Esophagus muscularis mucosa (tissue), 4 donors: Measurements from ENCODE around the gene GPD1L. TPM values are rescaled to one million over a fixed set of nuclear protein-coding genes. Genes with fewer than 3 reads are reported as not detected.

Source experiments
- DNase-seq: peaks from one replicate; pipeline ENCODE4 v3.0.0-alpha.2; 2017; ENCODE audit errors: extremely low spot score
- H3K27ac ChIP-seq, 4 donors: fragments of 200-600 bp; sonication (generic); replicated peaks in 1 of 4; 1 replicate in 3 of 4; 2 replicates in 1 of 4; pipeline ENCODE4 v1.5.1; 2016 to 2019; ENCODE audit warnings: mild to moderate bottlenecking in 1 of 4
- H3K27me3 ChIP-seq, 4 donors: fragments of 200-600 bp; sonication (generic); one replicate each; pipeline versions ENCODE4 v1.5.1 to v1.6.0; 2016 to 2019
- H3K36me3 ChIP-seq, 4 donors: fragments of 200-600 bp; sonication (generic); one replicate each; pipeline ENCODE4 v1.5.1; 2016 to 2019
- H3K4me1 ChIP-seq, 4 donors: fragments of 200-600 bp; sonication (generic); one replicate each; pipeline ENCODE4 v1.5.1; 2016 to 2019
- H3K4me3 ChIP-seq, 4 donors: fragments of 200-600 bp; sonication (generic); 1 replicate in 2 of 4; 2 replicates in 2 of 4; pipeline ENCODE4 v1.5.1; 2016 to 2019; ENCODE audit warnings: mild to moderate bottlenecking in 4 of 4, moderate library complexity in 1 of 4
- H3K9me3 ChIP-seq, 4 donors: fragments of 200-600 bp; sonication (generic); 1 replicate in 3 of 4; 2 replicates in 1 of 4; pipeline ENCODE4 v1.5.1; 2016 to 2019
- CTCF ChIP-seq, 3 experiments: fragments of 200-600 bp in 2 of 3; fragments of 450-650 bp in 1 of 3; sonication (generic) in 2 of 3; IDR thresholded peaks; one replicate each; pipeline ENCODE4 v1.5.1; 2017 to 2019; ENCODE audit warnings: antibody characterized with exemption in 3 of 3, mild to moderate bottlenecking in 2 of 3, moderate library complexity in 1 of 3
- EP300 ChIP-seq: sonication (generic); formaldehyde crosslinking; IDR thresholded peaks from one replicate; pipeline ENCODE4 v1.6.1; 2017; ENCODE audit warnings: antibody characterized with exemption
- POLR2A ChIP-seq: fragments of 450-650 bp; IDR thresholded peaks from one replicate; pipeline ENCODE4 v1.6.1; 2017; ENCODE audit warnings: antibody characterized with exemption, moderate library complexity, mild to moderate bottlenecking, low read depth
- POLR2AphosphoS5 ChIP-seq, 2 donors: sonication (generic); formaldehyde crosslinking; IDR thresholded peaks; one replicate each; pipeline ENCODE4 v1.6.1; 2017; ENCODE audit warnings: antibody characterized with exemption in 2 of 2
- WGBS: methylation state at CpG from one replicate; pipeline ENCODE4 v1.1.5; 2018; 5-methylcytosine and 5-hydroxymethylcytosine counted together
- intact Hi-C: fragments of 100-400 bp; cut with DNase I; formaldehyde crosslinking; loops from one replicate; pipeline ENCODE4 v1.15.1; 2023
- total RNA-seq, 4 donors: library from RNA; depleted of rRNA; stranded (reverse); fragments of >200 nt; gene quantifications; one replicate each; pipeline versions ENCODE4 v1.1.0 to v1.2.1, GENCODE V29; 2016

Gene GPD1L
- total RNA-seq, 4 donors from 2014 or later, result 75.6 to 117 (median 79.7) TPM

GRCh38 chr3:32140943-32141342 is 34.5 kb downstream of the GPD1L start:
- TF ChIP-seq CTCF (IDR thresholded peaks at IDR 0.05) (no peak), POLR2A (no peak), POLR2AphosphoS5 (IDR thresholded peaks at IDR 0.05) (peak in 1 of 2 donors; percentile 23), EP300 (no peak)
- H3K4me1 ChIP-seq, result peaks cover 0 to 16% (median 13%) of the 10 kb centered on the region in 4 donors
- no peak overlapping the region for H3K27ac ChIP-seq
- peaks cover 0 to 22% (median 15%) of the 10 kb centered on the region in 4 donors for H3K36me3 ChIP-seq
- no peak overlapping the region for H3K4me3 ChIP-seq
- WGBS, result 62% methylated on average over 5 of the region's 5 CpGs
- no peaks in the 10 kb centered on the region for H3K27me3 ChIP-seq
- H3K9me3 ChIP-seq, result no peaks in the 10 kb centered on the region
- intact Hi-C loops, result no loop called here
- DNase-seq, result no peak

GRCh38 chr3:32143849-32144757 is 37.7 kb downstream of the GPD1L start:
- Histone ChIP-seq H3K27me3 (no peaks in the 10 kb centered on the region), H3K36me3 (peaks cover 11 to 44% (median 42%) of the 10 kb centered on the region in 4 donors), H3K4me1 (peaks cover 0 to 13% (median 7%) of the 10 kb centered on the region in 4 donors), H3K4me3 (no peak overlapping the region), H3K9me3 (no peaks in the 10 kb centered on the region), H3K27ac (no peak overlapping the region)
- TF ChIP-seq CTCF (IDR thresholded peaks at IDR 0.05) (peak; percentile 75 to 85 (median 80)), POLR2AphosphoS5 (IDR thresholded peaks at IDR 0.05) (no peak)
- DNase-seq, result no peak
- intact Hi-C loops, result loop anchor here (1.0 kb wide), 1 partner anchor 125 kb away; no protein-coding TSS in a partner anchor
- WGBS, result 65% methylated on average over 11 of the region's 11 CpGs

DNA sequence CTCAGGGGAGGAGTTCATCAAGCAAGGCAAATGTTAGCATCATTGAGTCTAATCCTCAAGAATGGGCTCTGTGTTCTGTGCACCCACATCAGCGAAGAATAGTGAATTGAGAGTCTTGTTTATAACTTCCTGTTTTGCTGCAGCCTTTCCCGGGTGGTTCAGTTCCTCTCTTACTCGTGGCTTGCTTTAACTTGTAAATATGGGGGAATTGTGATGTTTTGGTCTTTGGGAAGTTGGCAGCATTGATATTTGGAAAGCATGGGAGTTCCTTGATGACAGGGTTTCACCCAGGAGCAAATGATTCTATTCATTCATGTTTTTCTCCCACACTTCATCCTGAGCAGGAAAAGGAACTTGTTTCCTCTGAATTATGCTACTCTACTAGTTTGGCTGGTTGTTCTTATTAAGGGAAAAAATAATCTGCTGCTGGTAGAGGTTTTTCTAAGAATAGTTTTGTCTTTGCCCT is 40.4 kb downstream of the GPD1L start:
- TF ChIP-seq POLR2A (no peak), POLR2AphosphoS5 (IDR thresholded peaks at IDR 0.05) (no peak), CTCF (IDR thresholded peaks at IDR 0.05) (no peak), EP300 (no peak)
- H3K27me3 ChIP-seq, result no peaks in the 10 kb centered on the region
- H3K9me3 ChIP-seq, result no peaks in the 10 kb centered on the region
- no peak overlapping the region for H3K4me3 ChIP-seq
- no peak for DNase-seq
- 42% methylated on average over 3 of the region's 3 CpGs for WGBS
- H3K4me1 ChIP-seq, result peaks cover 0 to 11% (median 7%) of the 10 kb centered on the region in 4 donors
- H3K27ac ChIP-seq, result no peak overlapping the region
- intact Hi-C loops, result no loop called here
- peaks cover 16 to 57% (median 53%) of the 10 kb centered on the region in 4 donors for H3K36me3 ChIP-seq

DNA sequence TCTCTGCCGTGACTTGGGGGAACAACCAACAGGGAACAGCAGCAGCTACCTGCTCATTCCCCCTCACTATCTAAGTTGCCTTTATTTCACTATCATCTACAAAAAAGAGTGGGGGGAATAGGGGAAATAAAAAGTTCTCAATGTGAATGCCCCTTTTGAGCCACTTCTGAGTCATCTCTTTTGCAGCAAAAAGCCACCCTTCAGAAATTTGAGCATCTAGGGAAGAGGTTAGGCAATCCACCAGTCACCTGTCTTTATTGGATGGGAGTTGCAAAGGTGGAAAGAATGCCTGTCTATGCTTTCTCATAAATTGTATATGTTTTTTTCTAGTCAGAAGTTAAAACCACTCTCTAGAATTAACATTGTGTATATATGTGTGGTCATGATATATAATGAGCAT is 41.1 kb downstream of the GPD1L start:
- H3K27ac ChIP-seq, result no peak overlapping the region

GRCh38 chr3:32147933-32148332 is 41.5 kb downstream of the GPD1L start:
- DNase-seq, result no peak
- no peaks in the 10 kb centered on the region for H3K27me3 ChIP-seq
- no peak for TF ChIP-seq EP300
- TF ChIP-seq POLR2A, result no peak
- no peak for TF ChIP-seq POLR2AphosphoS5 (IDR thresholded peaks at IDR 0.05)
- no peak for TF ChIP-seq CTCF (IDR thresholded peaks at IDR 0.05)
- intact Hi-C loops, result no loop called here
- H3K4me3 ChIP-seq, result no peak overlapping the region
- H3K9me3 ChIP-seq, result no peaks in the 10 kb centered on the region
- 89% methylated on average over 3 of the region's 3 CpGs for WGBS
- peaks cover 16 to 69% (median 62%) of the 10 kb centered on the region in 4 donors for H3K36me3 ChIP-seq
- H3K27ac ChIP-seq, result no peak overlapping the region
- peaks cover 0 to 11% (median 7%) of the 10 kb centered on the region in 4 donors for H3K4me1 ChIP-seq

More for the DNA sequence above, 41.1 kb downstream of the GPD1L start:
- WGBS, result 82% methylated on average over 1 of the region's 1 CpG
- no peak overlapping the region for H3K4me3 ChIP-seq
- no peak for TF ChIP-seq EP300
- no peaks in the 10 kb centered on the region for H3K27me3 ChIP-seq
- intact Hi-C loops, result no loop called here
- peaks cover 16 to 65% (median 59%) of the 10 kb centered on the region in 4 donors for H3K36me3 ChIP-seq
- no peaks in the 10 kb centered on the region for H3K9me3 ChIP-seq
- peaks cover 0 to 11% (median 7%) of the 10 kb centered on the region in 4 donors for H3K4me1 ChIP-seq
- no peak for DNase-seq
